ENCODE data around the gene MAP7. TPM values are rescaled to one million over a fixed set of nuclear protein-coding genes. Genes with fewer than 3 reads are reported as not detected.

The MAP7 gene
- total RNA-seq, 1 experiment from 2014 or later: 0.24 TPM

- DNase-seq (ENCODE audit: low read depth): no peak
Observed at GRCh38 chr6:136564180-136564579, 14.0 kb upstream of the MAP7 start.

GRCh38 chr6:136563386-136564152 lies 13.3 kb upstream of the MAP7 start:
- DNase-seq (ENCODE audit: low read depth): no peak

GRCh38 chr6:136562211-136562610 lies 12.0 kb upstream of the MAP7 start:
- DNase-seq (ENCODE audit: low read depth): no peak

GRCh38 chr6:136553166-136553787 lies 3.1 kb upstream of the MAP7 start:
- DNase-seq (ENCODE audit: low read depth): no peak

GRCh38 chr6:136552054-136552453 lies 1.8 kb upstream of the MAP7 start:
- no peak for DNase-seq (ENCODE audit: low read depth)

GRCh38 chr6:136551103-136551502 lies 881 bp upstream of the MAP7 start:
- no peak for DNase-seq (ENCODE audit: low read depth)

- DNase-seq (ENCODE audit: low read depth): no peak
Observed at GRCh38 chr6:136550045-136550329, 235 bp downstream of the MAP7 start.

- DNase-seq (ENCODE audit: low read depth): peak; percentile 5
Observed at GRCh38 chr6:136549300-136550044, 750 bp downstream of the MAP7 start.

- no peak for DNase-seq (ENCODE audit: low read depth)
Observed at GRCh38 chr6:136548582-136549299, 1.5 kb downstream of the MAP7 start.

GRCh38 chr6:136547871-136548270 lies 2.4 kb downstream of the MAP7 start:
- no peak for DNase-seq (ENCODE audit: low read depth)

- peak; percentile 25 for DNase-seq (ENCODE audit: low read depth)
Observed at GRCh38 chr6:136547336-136547735, 2.9 kb downstream of the MAP7 start.

- no peak for DNase-seq (ENCODE audit: low read depth)
Observed at GRCh38 chr6:136546331-136546730, 3.9 kb downstream of the MAP7 start.

GRCh38 chr6:136544326-136544725 lies 5.9 kb downstream of the MAP7 start:
- DNase-seq (ENCODE audit: low read depth): no peak

- DNase-seq (ENCODE audit: low read depth): no peak
Observed at GRCh38 chr6:136541395-136541794, 8.8 kb downstream of the MAP7 start.

GRCh38 chr6:136539967-136540652 lies 10.1 kb downstream of the MAP7 start:
- DNase-seq (ENCODE audit: low read depth): peak; percentile 43

GRCh38 chr6:136538836-136539235 lies 11.4 kb downstream of the MAP7 start:
- DNase-seq (ENCODE audit: low read depth): no peak

- no peak for DNase-seq (ENCODE audit: low read depth)
Observed at GRCh38 chr6:136535880-136536650, 14.2 kb downstream of the MAP7 start.

GRCh38 chr6:136535017-136535765 lies 15.0 kb downstream of the MAP7 start:
- DNase-seq (ENCODE audit: low read depth): no peak

GRCh38 chr6:136534268-136534667 lies 16.0 kb downstream of the MAP7 start:
- DNase-seq (ENCODE audit: low read depth): no peak

GRCh38 chr6:136533487-136533886 lies 16.7 kb downstream of the MAP7 start:
- no peak for DNase-seq (ENCODE audit: low read depth)
